ENCODE results near the gene IFNL4.
"Not testable (repeated sequence)": the region's sequence is repeated elsewhere in the genome, so short reads cannot be mapped to it uniquely, and the experiment has no call there.

The IFNL4 gene

GRCh38 chr19:39268085-39268484 lies 19.4 kb upstream of the IFNL4 start, which contains the start of gene IFNL2:
TSS of gene IFNL2 (plus strand) at chr19:39268396. CDS start at chr19:39268569, 173 bp downstream.
- H3K36me3 Mint-ChIP-seq (ENCODE audit: low read depth); H3K4me3 Mint-ChIP-seq; DNase-seq; H3K4me1 Mint-ChIP-seq (ENCODE audit: low read depth); H3K9me3 Mint-ChIP-seq; H3K27ac Mint-ChIP-seq: not testable (repeated sequence)
- H3K27me3 Mint-ChIP-seq: peaks cover 37% of the 10 kb centered on the region

GRCh38 chr19:39265321-39265916 lies 16.8 kb upstream of the IFNL4 start:
- no peak overlapping the region for H3K4me3 Mint-ChIP-seq
- H3K27me3 Mint-ChIP-seq: peaks cover 51% of the 10 kb centered on the region
- H3K36me3 Mint-ChIP-seq (ENCODE audit: low read depth): no peaks in the 10 kb centered on the region

GRCh38 chr19:39264306-39265290 lies 15.9 kb upstream of the IFNL4 start:
- DNase-seq: no peak
- H3K9me3 Mint-ChIP-seq: no peaks in the 10 kb centered on the region
- H3K36me3 Mint-ChIP-seq (ENCODE audit: low read depth): no peaks in the 10 kb centered on the region
- H3K27ac Mint-ChIP-seq: no peak overlapping the region
- H3K4me3 Mint-ChIP-seq: no peak overlapping the region
- H3K4me1 Mint-ChIP-seq (ENCODE audit: low read depth): peaks cover 10% of the 10 kb centered on the region
- peaks cover 45% of the 10 kb centered on the region for H3K27me3 Mint-ChIP-seq

More at GRCh38 chr19:39265321-39265916, 16.8 kb upstream of the IFNL4 start:
- H3K27ac Mint-ChIP-seq: no peak overlapping the region
- peaks cover 10% of the 10 kb centered on the region for H3K4me1 Mint-ChIP-seq (ENCODE audit: low read depth)
- H3K9me3 Mint-ChIP-seq: no peaks in the 10 kb centered on the region
- no peak for DNase-seq

DNA sequence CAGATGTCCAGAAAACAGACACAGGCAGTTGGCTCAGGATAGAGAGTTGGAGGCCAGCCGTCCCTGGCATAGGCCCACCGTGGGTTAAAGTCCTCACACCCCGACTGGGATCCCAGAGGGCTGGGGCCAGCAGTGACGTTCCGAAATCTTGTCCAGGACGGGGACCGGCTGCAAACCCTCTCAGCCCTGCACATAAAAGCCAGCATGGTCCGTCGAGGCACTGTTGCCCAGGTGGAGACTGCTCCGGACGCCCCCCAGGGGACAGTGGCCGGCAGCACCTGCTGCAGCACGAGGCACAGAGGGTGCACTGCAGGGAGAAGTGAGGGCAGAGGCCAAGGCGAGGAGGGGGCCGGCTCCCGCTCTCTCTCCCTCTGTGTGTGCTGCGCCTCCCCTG lies 15.3 kb upstream of the IFNL4 start:
- peaks cover 10% of the 10 kb centered on the region for H3K4me1 Mint-ChIP-seq (ENCODE audit: low read depth)
- DNase-seq: no peak
- H3K9me3 Mint-ChIP-seq: no peaks in the 10 kb centered on the region
- no peaks in the 10 kb centered on the region for H3K36me3 Mint-ChIP-seq (ENCODE audit: low read depth)
- peaks cover 40% of the 10 kb centered on the region for H3K27me3 Mint-ChIP-seq
- no peak overlapping the region for H3K27ac Mint-ChIP-seq
- no peak overlapping the region for H3K4me3 Mint-ChIP-seq

DNA sequence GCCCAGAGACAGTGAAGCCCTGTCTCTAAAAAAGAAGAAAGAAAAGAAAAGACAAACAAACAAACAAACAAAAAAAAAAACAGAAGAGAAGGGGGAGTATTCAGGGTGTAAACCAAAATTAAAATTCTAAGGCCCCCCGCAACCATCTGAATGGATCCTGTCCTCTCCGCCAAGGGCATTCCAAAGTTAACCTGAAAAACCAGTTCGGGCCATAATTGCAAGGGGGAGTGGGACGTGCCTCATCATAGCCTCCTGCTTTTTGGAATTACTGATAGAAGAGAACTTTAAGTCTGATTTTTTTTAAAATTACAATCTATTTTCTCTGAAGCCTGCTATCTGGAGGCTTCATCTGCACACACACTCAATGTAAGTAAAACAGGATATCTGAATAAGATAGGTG lies 13.8 kb upstream of the IFNL4 start:
- no peaks in the 10 kb centered on the region for H3K36me3 Mint-ChIP-seq (ENCODE audit: low read depth)
- peaks cover 40% of the 10 kb centered on the region for H3K27me3 Mint-ChIP-seq

GRCh38 chr19:39261704-39262103 lies 13.0 kb upstream of the IFNL4 start:
- H3K4me3 Mint-ChIP-seq: no peak overlapping the region
- H3K27me3 Mint-ChIP-seq: peaks cover 40% of the 10 kb centered on the region
- H3K9me3 Mint-ChIP-seq: no peaks in the 10 kb centered on the region
- H3K27ac Mint-ChIP-seq: no peak overlapping the region
- peaks cover 15% of the 10 kb centered on the region for H3K4me1 Mint-ChIP-seq (ENCODE audit: low read depth)
- no peak for DNase-seq
- no peaks in the 10 kb centered on the region for H3K36me3 Mint-ChIP-seq (ENCODE audit: low read depth)

More for the DNA sequence above, 13.8 kb upstream of the IFNL4 start:
- Mint-ChIP-seq H3K9me3 (no peaks in the 10 kb centered on the region), H3K4me1 (ENCODE audit: low read depth) (peaks cover 15% of the 10 kb centered on the region), H3K4me3 (no peak overlapping the region), H3K27ac (no peak overlapping the region)
- no peak for DNase-seq

DNA sequence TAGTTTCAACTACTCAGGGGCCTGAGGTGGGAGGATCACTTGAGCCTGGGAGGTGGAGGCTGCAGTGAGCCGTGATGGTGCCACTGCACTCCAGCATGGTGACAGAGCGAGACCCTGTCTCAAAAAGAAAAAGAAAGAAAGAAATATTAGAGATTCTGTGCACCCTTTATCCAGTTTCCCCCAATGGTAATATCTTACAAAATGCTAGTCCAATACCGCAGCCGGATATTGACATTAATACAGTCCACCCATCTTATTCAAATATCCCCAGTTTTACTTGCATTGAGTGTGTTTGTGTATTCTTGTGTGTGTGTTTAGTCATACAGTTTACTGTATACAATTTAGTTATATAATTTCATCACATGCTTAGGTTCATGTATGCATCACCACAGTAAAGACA lies 8.6 kb upstream of the IFNL4 start:
- Mint-ChIP-seq H3K9me3 (no peaks in the 10 kb centered on the region), H3K36me3 (ENCODE audit: low read depth) (no peaks in the 10 kb centered on the region), H3K27me3 (peaks cover 6% of the 10 kb centered on the region), H3K4me3 (no peak overlapping the region), H3K27ac (no peak overlapping the region), H3K4me1 (ENCODE audit: low read depth) (peaks cover 5% of the 10 kb centered on the region)
- no peak for DNase-seq

DNA sequence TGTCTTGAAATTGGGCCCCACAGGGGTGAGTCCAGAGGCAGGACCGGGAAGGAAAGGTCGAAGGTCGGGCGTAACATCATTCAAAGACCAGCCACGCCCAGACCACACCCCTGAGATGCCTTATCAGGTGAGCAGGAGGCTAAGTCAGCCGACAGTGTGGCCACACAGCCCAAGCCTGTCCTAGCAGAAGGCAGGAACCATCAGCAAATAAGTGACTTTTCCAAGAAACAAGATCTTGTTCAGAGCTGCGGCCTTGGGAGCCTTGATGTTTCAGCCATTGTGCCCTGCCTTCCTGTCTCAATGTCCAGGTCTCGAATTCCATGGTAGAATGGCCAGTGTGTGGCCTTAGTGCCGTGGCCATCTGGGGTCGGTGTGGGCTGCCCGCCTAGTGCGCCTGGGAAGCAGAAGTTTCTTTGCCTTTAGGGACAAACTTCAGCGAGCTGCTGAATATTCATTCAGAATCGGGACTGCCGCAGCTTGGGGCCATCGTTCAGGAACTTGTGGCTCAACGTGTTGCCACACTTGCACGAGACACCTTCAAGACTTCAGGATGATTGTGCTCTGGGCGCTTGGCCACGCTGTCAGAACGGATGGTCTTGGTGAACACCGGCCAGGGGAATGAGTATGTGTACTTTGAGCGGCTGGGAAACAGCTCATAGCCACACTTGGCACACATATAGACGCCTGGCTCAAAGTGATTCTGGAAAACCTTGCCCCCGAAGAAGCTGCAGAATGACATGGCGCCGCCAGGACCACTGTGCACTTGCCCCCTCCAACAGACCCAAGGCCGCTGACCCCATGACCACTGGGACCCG lies 6.1 kb upstream of the IFNL4 start:
- H3K4me1 Mint-ChIP-seq (ENCODE audit: low read depth): peaks cover 7% of the 10 kb centered on the region
- no peaks in the 10 kb centered on the region for H3K9me3 Mint-ChIP-seq
- DNase-seq: no peak
- H3K36me3 Mint-ChIP-seq (ENCODE audit: low read depth): no peaks in the 10 kb centered on the region
- H3K27me3 Mint-ChIP-seq: no peaks in the 10 kb centered on the region
- no peak overlapping the region for H3K4me3 Mint-ChIP-seq
- no peak overlapping the region for H3K27ac Mint-ChIP-seq

GRCh38 chr19:39253374-39254149 lies 4.9 kb upstream of the IFNL4 start:
- peaks cover 7% of the 10 kb centered on the region for H3K4me1 Mint-ChIP-seq (ENCODE audit: low read depth)
- peaks cover 10% of the 10 kb centered on the region for H3K27me3 Mint-ChIP-seq
- no peak overlapping the region for H3K4me3 Mint-ChIP-seq
- no peak for DNase-seq
- no peaks in the 10 kb centered on the region for H3K36me3 Mint-ChIP-seq (ENCODE audit: low read depth)
- no peaks in the 10 kb centered on the region for H3K9me3 Mint-ChIP-seq
- H3K27ac Mint-ChIP-seq: no peak overlapping the region

- Mint-ChIP-seq H3K9me3 (no peaks in the 10 kb centered on the region), H3K4me1 (ENCODE audit: low read depth) (peaks cover 2% of the 10 kb centered on the region), H3K27ac (no peak overlapping the region), H3K36me3 (ENCODE audit: low read depth) (no peaks in the 10 kb centered on the region), H3K27me3 (peaks cover 16% of the 10 kb centered on the region), H3K4me3 (no peak overlapping the region)
- no peak for DNase-seq
These were observed 3.8 kb upstream of the IFNL4 start for GRCh38 chr19:39252458-39252857.

DNA sequence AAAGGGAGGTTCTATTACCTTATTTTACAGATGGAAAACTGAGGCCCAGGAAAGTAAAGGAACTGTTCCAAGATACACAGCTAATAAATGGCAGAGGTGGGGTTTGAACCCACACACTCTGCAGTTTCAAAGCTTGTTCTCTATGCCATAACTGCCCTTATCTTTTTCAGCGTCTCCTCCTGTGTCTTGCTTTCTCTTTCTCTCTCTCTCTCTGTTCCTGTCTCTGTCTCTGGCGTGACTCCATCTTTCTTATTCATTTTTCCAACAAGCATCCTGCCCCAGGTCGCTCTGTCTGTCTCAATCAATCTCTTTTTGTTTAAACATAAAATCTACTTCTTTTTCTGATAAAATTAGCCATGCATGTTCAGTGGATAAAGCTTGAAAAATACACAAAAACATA lies 3.2 kb upstream of the IFNL4 start:
- Mint-ChIP-seq H3K36me3 (ENCODE audit: low read depth) (no peaks in the 10 kb centered on the region), H3K4me1 (ENCODE audit: low read depth) (peaks cover 4% of the 10 kb centered on the region), H3K9me3 (no peaks in the 10 kb centered on the region), H3K4me3 (no peak overlapping the region), H3K27ac (no peak overlapping the region), H3K27me3 (peaks cover 20% of the 10 kb centered on the region)
- no peak for DNase-seq

DNA sequence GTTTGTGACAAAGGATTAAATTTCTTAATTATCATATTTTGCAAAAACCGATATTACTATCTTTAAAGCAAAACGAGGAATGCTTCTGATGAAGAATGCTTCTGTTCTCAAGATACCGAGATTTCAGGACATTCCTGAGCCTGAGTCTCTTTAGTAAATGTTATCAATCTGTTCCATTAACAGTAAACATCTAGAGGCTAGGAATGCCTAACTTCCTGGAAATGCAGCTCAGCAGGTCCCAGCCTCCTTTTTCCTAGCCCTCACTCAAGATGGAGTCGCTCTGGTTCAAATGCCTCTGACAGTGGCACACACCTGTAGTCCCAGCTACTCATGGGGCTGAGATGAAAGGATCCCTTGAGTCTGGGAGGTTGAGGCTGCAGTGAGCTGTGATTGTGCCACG lies 2.4 kb upstream of the IFNL4 start:
- H3K4me3 Mint-ChIP-seq: no peak overlapping the region
- no peaks in the 10 kb centered on the region for H3K9me3 Mint-ChIP-seq
- no peak overlapping the region for H3K27ac Mint-ChIP-seq
- no peak for DNase-seq
- peaks cover 4% of the 10 kb centered on the region for H3K4me1 Mint-ChIP-seq (ENCODE audit: low read depth)
- H3K36me3 Mint-ChIP-seq (ENCODE audit: low read depth): no peaks in the 10 kb centered on the region
- peaks cover 21% of the 10 kb centered on the region for H3K27me3 Mint-ChIP-seq

- peak; percentile 48 for DNase-seq
- no peak overlapping the region for H3K4me3 Mint-ChIP-seq
- no peaks in the 10 kb centered on the region for H3K9me3 Mint-ChIP-seq
- peaks cover 21% of the 10 kb centered on the region for H3K27me3 Mint-ChIP-seq
- H3K27ac Mint-ChIP-seq: no peak overlapping the region
- no peaks in the 10 kb centered on the region for H3K36me3 Mint-ChIP-seq (ENCODE audit: low read depth)
- H3K4me1 Mint-ChIP-seq (ENCODE audit: low read depth): peaks cover 4% of the 10 kb centered on the region
These were observed 673 bp downstream of the IFNL4 start for GRCh38 chr19:39247701-39248664.

Measured in activated T-cell treated with anti-CD3 and anti-CD28 coated beads, Interleukin-2, amount 50 U/mL, for 24 hours (primary cell).